ENCODE results near the gene OAS2. TPM values are rescaled to one million over a fixed set of nuclear protein-coding genes. Genes with fewer than 3 reads are reported as not detected.
"Not testable (repeated sequence)": the region's sequence is repeated elsewhere in the genome, so short reads cannot be mapped to it uniquely, and the experiment has no call there.

OAS2 gene
- total RNA-seq, 1 donor, result 2.0 TPM

- H3K4me3 ChIP-seq (ENCODE audit: low read depth, low read length), result peak overlapping the region; percentile 57
- DNase-seq (ENCODE audit: low read depth), result no peak
- TF ChIP-seq CTCF (IDR thresholded peaks at IDR 0.05; ENCODE audit: insufficient read depth, low read length), result no peak
Observed at GRCh38 chr12:112979041-112979680, 842 bp downstream of the OAS2 start.

GRCh38 chr12:112980491-112981158, 2.3 kb downstream of the OAS2 start:
- DNase-seq (ENCODE audit: low read depth), result no peak
- TF ChIP-seq CTCF (IDR thresholded peaks at IDR 0.05; ENCODE audit: insufficient read depth, low read length), result no peak
- no peak overlapping the region for H3K4me3 ChIP-seq (ENCODE audit: low read depth, low read length)

- no peak for TF ChIP-seq CTCF (IDR thresholded peaks at IDR 0.05; ENCODE audit: insufficient read depth, low read length)
- no peak overlapping the region for H3K4me3 ChIP-seq (ENCODE audit: low read depth, low read length)
- no peak for DNase-seq (ENCODE audit: low read depth)
Observed at GRCh38 chr12:112985642-112986290, 7.4 kb downstream of the OAS2 start.

- H3K4me3 ChIP-seq (ENCODE audit: low read depth, low read length), result no peak overlapping the region
Observed at GRCh38 chr12:112986291-112986800, 8.0 kb downstream of the OAS2 start.

GRCh38 chr12:112987561-112987960, 9.2 kb downstream of the OAS2 start:
- no peak for TF ChIP-seq CTCF (IDR thresholded peaks at IDR 0.05; ENCODE audit: insufficient read depth, low read length)
- no peak for DNase-seq (ENCODE audit: low read depth)
- no peak overlapping the region for H3K4me3 ChIP-seq (ENCODE audit: low read depth, low read length)

More at GRCh38 chr12:112986291-112986800, 8.0 kb downstream of the OAS2 start:
- no peak for TF ChIP-seq CTCF (IDR thresholded peaks at IDR 0.05; ENCODE audit: insufficient read depth, low read length)
- no peak for DNase-seq (ENCODE audit: low read depth)

GRCh38 chr12:112988224-112988623, 9.9 kb downstream of the OAS2 start:
- H3K4me3 ChIP-seq (ENCODE audit: low read depth, low read length), result no peak overlapping the region
- DNase-seq (ENCODE audit: low read depth), result no peak
- TF ChIP-seq CTCF (IDR thresholded peaks at IDR 0.05; ENCODE audit: insufficient read depth, low read length), result no peak

GRCh38 chr12:112988823-112989385, 10.6 kb downstream of the OAS2 start:
- not testable (repeated sequence) for DNase-seq (ENCODE audit: low read depth); H3K4me3 ChIP-seq (ENCODE audit: low read depth, low read length)
